SK-N-SH (cell line): ENCODE measurements around the gene PRRT1B. TPM values are rescaled to one million over a fixed set of nuclear protein-coding genes. Genes with fewer than 3 reads are reported as not detected.

ENCODE experiments used
- CTCF ChIA-PET: fragments of 300-600, 350-600 bp; formaldehyde crosslinking; extraction: SDS; loops from one replicate; lab custom pipeline; 2021; lab: Yijun Ruan, JAX
- POLR2A ChIA-PET: fragments of 350-600 bp; sonication (Branson Sonifier 250); formaldehyde crosslinking; extraction: SDS; loops from one replicate; lab custom pipeline; 2020; ENCODE audit warnings: antibody characterized with exemption, inconsistent platforms; lab: Yijun Ruan, JAX
- DNase-seq: peaks from one replicate; pipeline ENCODE4 v3.0.0; 2012
- H2AFZ ChIP-seq: fragments of 200-600 bp; sonication (generic); 2 replicates; pipeline ENCODE4 v1.8.1; 2016; ENCODE audit warnings: antibody characterized with exemption, mild to moderate bottlenecking, low read depth
- H3F3A ChIP-seq: fragments of 200-600 bp; sonication (generic); replicated peaks from 2 replicates; pipeline ENCODE3; 2016; ENCODE audit warnings: antibody characterized with exemption, mild to moderate bottlenecking; ENCODE audit not compliant: insufficient read depth
- H3K27ac ChIP-seq, 2 experiments: fragments of 200-500 bp in 1 of 2; fragments of 200-600 bp in 1 of 2; sonication (Bioruptor generic) in 1 of 2; sonication (generic), shearing (Covaris generic) in 1 of 2; 2 replicates each; pipeline versions ENCODE4 v1.5.1 to v1.6.1; 2014 to 2016; ENCODE audit warnings: low read depth in 2 of 2, inconsistent platforms in 1 of 2, low read length in 1 of 2, mild to moderate bottlenecking in 1 of 2, mixed read lengths in 1 of 2
- H3K27me3 ChIP-seq: fragments of 200-600 bp; sonication (generic), shearing (Covaris generic); 2 replicates; pipeline ENCODE4 v1.6.1; 2016; ENCODE audit warnings: mixed run types; ENCODE audit not compliant: insufficient read depth
- H3K36me3 ChIP-seq, 2 experiments: fragments of 200-500 bp in 1 of 2; fragments of 200-600 bp in 1 of 2; sonication (Bioruptor generic) in 1 of 2; sonication (generic) in 1 of 2; replicated peaks in 1 of 2; 2 replicates each; pipeline versions ENCODE3 to v1.5.1; 2014 to 2016; ENCODE audit warnings: low read length in 1 of 2, mild to moderate bottlenecking in 1 of 2; ENCODE audit not compliant: insufficient read depth in 2 of 2, control insufficient read depth in 1 of 2
- H3K4me1 ChIP-seq, 2 experiments: fragments of 200-500 bp in 1 of 2; fragments of 200-600 bp in 1 of 2; sonication (Bioruptor generic) in 1 of 2; sonication (generic), shearing (Covaris generic) in 1 of 2; 2 replicates each; pipeline versions ENCODE4 v1.5.1 to v1.6.1; 2014 to 2016; ENCODE audit warnings: low read depth in 1 of 2, low read length in 1 of 2, mixed run types in 1 of 2; ENCODE audit not compliant: insufficient read depth in 2 of 2, control insufficient read depth in 1 of 2
- H3K4me2 ChIP-seq: fragments of 200-600 bp; sonication (generic), shearing (Covaris generic); 2 replicates; pipeline ENCODE4 v1.6.1; 2017; ENCODE audit warnings: mixed run types
- H3K4me3 ChIP-seq, 2 experiments: fragments of 200-500 bp in 1 of 2; fragments of 200-600 bp in 1 of 2; sonication (Bioruptor generic) in 1 of 2; sonication (generic), shearing (Covaris generic) in 1 of 2; 2 replicates each; pipeline versions ENCODE4 v1.5.1 to v1.8.1; 2014 to 2016; ENCODE audit warnings: low read depth in 2 of 2, inconsistent platforms in 1 of 2, low read length in 1 of 2, mild to moderate bottlenecking in 1 of 2, mixed read lengths in 1 of 2, moderate library complexity in 1 of 2
- H3K79me2 ChIP-seq: fragments of 200-600 bp; sonication (generic); 2 replicates; pipeline ENCODE4 v1.8.1; 2017; ENCODE audit warnings: mild to moderate bottlenecking; ENCODE audit not compliant: insufficient read depth
- H3K9ac ChIP-seq: fragments of 200-600 bp; sonication (generic); 2 replicates; pipeline ENCODE4 v1.6.1; 2017; ENCODE audit warnings: mixed run types
- H3K9me2 ChIP-seq: fragments of 200-600 bp; sonication (generic); 2 replicates; pipeline ENCODE4 v1.6.1; 2017; ENCODE audit warnings: mixed run types
- H3K9me3 ChIP-seq: fragments of 200-600 bp; sonication (generic); 2 replicates; pipeline ENCODE4 v1.6.1; 2017; ENCODE audit warnings: mixed run types, mild to moderate bottlenecking, moderate library complexity
- H4K20me1 ChIP-seq: fragments of 200-600 bp; sonication (generic); 2 replicates; pipeline ENCODE4 v1.6.1; 2017; ENCODE audit warnings: mild to moderate bottlenecking, mixed run types; ENCODE audit not compliant: insufficient read depth
- ELF1 ChIP-seq: IDR thresholded peaks from 2 replicates; pipeline ENCODE4 v1.4.0; 2012
- EP300 ChIP-seq, 2 experiments: IDR thresholded peaks; 2 replicates each; pipeline versions ENCODE4 v1.4.0 to v1.6.1; 2012; ENCODE audit warnings: borderline replicate concordance in 1 of 2, low read depth in 1 of 2, low read length in 1 of 2
- FOSL2 ChIP-seq: IDR thresholded peaks from 2 replicates; pipeline ENCODE4 v1.4.0; 2012; ENCODE audit warnings: low read depth, mild to moderate bottlenecking, moderate library complexity, borderline replicate concordance
- FOXJ3 ChIP-seq: sonication (generic); formaldehyde crosslinking; IDR thresholded peaks from 2 replicates; pipeline ENCODE4 v1.5.1; 2020; ENCODE audit warnings: mild to moderate bottlenecking, missing genetic modification reagents
- FOXM1 ChIP-seq: IDR thresholded peaks from 2 replicates; pipeline ENCODE4 v1.4.0; 2012; ENCODE audit warnings: low read depth, mild to moderate bottlenecking
- GABPA ChIP-seq: IDR thresholded peaks from 2 replicates; pipeline ENCODE4 v1.4.0; 2012; ENCODE audit warnings: low read depth, mild to moderate bottlenecking
- GATA2 ChIP-seq: sonication (generic); formaldehyde crosslinking; IDR thresholded peaks from 2 replicates; pipeline ENCODE4 v1.5.0; 2020; ENCODE audit warnings: mild to moderate bottlenecking, missing genetic modification reagents
- IRF3 ChIP-seq: fragments of 150-350 bp; IDR thresholded peaks from 2 replicates; pipeline ENCODE4 v1.6.1; 2016; ENCODE audit warnings: mild to moderate bottlenecking, low read depth, low read length
- JUND ChIP-seq: IDR thresholded peaks from 2 replicates; pipeline ENCODE4 v1.4.0; 2012
- MEF2A ChIP-seq: IDR thresholded peaks from 2 replicates; pipeline ENCODE4 v1.4.0; 2012; ENCODE audit warnings: low read depth, borderline replicate concordance
- POLR2AphosphoS5 ChIP-seq: IDR thresholded peaks from 2 replicates; pipeline ENCODE4 v1.6.1; 2012; ENCODE audit warnings: low read depth, low read length
- RAD21 ChIP-seq: IDR thresholded peaks from 2 replicates; pipeline ENCODE4 v1.6.1; 2012; ENCODE audit warnings: mild to moderate bottlenecking, low read length
- REST ChIP-seq: IDR thresholded peaks from 2 replicates; pipeline ENCODE4 v1.6.1; 2012; ENCODE audit warnings: mild to moderate bottlenecking, low read depth, low read length, moderate library complexity
- USF2 ChIP-seq: fragments of 150-350 bp; IDR thresholded peaks from 2 replicates; pipeline ENCODE4 v1.6.1; 2017; ENCODE audit warnings: antibody characterized with exemption, low read length, low read depth, borderline replicate concordance
- WGBS: methylation state at CpG from one replicate; pipeline ENCODE4 v1.1.6; 2017; ENCODE audit warnings: low lambda C conversion rate; 5-methylcytosine and 5-hydroxymethylcytosine counted together
- polyA plus RNA-seq, 3 experiments: library from polyadenylated mRNA; depleted of rRNA; stranded (reverse); fragments of >200 nt; gene quantifications; 2 replicates each; pipeline ENCODE4 v1.2.3, GENCODE V29; 2012
- TF ChIP-seq, protein P1 (sequence below): fragments of 200-600 bp; sonication (generic); IDR thresholded peaks from 2 replicates; pipeline ENCODE4 v1.6.1; 2017; ENCODE audit warnings: antibody characterized with exemption, mild to moderate bottlenecking, moderate library complexity
- TF ChIP-seq, protein P2 (sequence below): IDR thresholded peaks from 2 replicates; pipeline ENCODE4 v1.4.0; 2012; ENCODE audit warnings: low read depth
- TF ChIP-seq, protein P3 (sequence below): IDR thresholded peaks from 2 replicates; pipeline ENCODE4 v1.4.0; 2012; ENCODE audit warnings: low read depth, borderline replicate concordance

Gene PRRT1B
- polyA plus RNA-seq, 1 of the 3 experiments (the other 2 are of a cell fraction): not detected

GRCh38 chr9:131534721-131535237, 10.5 kb upstream of the PRRT1B start:
- Histone ChIP-seq H3K4me3 (no peak overlapping the region), H3K9ac (no peak overlapping the region), H3K9me2 (no peaks in the 10 kb centered on the region), H2AFZ (no peak overlapping the region), H4K20me1 (no peaks in the 10 kb centered on the region), H3K9me3 (no peaks in the 10 kb centered on the region), H3K27me3 (no peaks in the 10 kb centered on the region), H3K79me2 (peaks cover 13% of the 10 kb centered on the region; the same call in 1 of the 2 replicates), H3F3A (no peaks in the 10 kb centered on the region), H3K27ac (no peak overlapping the region), H3K36me3 (no peaks in the 10 kb centered on the region), H3K4me1 (peaks cover 0 to 10% of the 10 kb centered on the region in 2 experiments; a peak in 1 of 4 replicates), H3K4me2 (no peak overlapping the region)
- no peak for DNase-seq
- no peak for TF ChIP-seq IRF3
- TF ChIP-seq, protein P1, sequence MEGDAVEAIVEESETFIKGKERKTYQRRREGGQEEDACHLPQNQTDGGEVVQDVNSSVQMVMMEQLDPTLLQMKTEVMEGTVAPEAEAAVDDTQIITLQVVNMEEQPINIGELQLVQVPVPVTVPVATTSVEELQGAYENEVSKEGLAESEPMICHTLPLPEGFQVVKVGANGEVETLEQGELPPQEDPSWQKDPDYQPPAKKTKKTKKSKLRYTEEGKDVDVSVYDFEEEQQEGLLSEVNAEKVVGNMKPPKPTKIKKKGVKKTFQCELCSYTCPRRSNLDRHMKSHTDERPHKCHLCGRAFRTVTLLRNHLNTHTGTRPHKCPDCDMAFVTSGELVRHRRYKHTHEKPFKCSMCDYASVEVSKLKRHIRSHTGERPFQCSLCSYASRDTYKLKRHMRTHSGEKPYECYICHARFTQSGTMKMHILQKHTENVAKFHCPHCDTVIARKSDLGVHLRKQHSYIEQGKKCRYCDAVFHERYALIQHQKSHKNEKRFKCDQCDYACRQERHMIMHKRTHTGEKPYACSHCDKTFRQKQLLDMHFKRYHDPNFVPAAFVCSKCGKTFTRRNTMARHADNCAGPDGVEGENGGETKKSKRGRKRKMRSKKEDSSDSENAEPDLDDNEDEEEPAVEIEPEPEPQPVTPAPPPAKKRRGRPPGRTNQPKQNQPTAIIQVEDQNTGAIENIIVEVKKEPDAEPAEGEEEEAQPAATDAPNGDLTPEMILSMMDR: no peak
- no peak for TF ChIP-seq RAD21
- no peak for TF ChIP-seq REST
- TF ChIP-seq JUND: no peak
- TF ChIP-seq, protein P2, sequence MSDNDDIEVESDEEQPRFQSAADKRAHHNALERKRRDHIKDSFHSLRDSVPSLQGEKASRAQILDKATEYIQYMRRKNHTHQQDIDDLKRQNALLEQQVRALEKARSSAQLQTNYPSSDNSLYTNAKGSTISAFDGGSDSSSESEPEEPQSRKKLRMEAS: no peak
- no peak for TF ChIP-seq FOXJ3 (CRISPR knock-in tag)
- TF ChIP-seq USF2: no peak
- TF ChIP-seq POLR2AphosphoS5: no peak
- no peak for TF ChIP-seq EP300 (IDR thresholded peaks at IDR 0.05; ENCODE audit: borderline replicate concordance in 1 of 2, low read depth in 1 of 2, low read length in 1 of 2)
- no peak for TF ChIP-seq FOXM1
- no peak for TF ChIP-seq GABPA
- TF ChIP-seq, protein P3, sequence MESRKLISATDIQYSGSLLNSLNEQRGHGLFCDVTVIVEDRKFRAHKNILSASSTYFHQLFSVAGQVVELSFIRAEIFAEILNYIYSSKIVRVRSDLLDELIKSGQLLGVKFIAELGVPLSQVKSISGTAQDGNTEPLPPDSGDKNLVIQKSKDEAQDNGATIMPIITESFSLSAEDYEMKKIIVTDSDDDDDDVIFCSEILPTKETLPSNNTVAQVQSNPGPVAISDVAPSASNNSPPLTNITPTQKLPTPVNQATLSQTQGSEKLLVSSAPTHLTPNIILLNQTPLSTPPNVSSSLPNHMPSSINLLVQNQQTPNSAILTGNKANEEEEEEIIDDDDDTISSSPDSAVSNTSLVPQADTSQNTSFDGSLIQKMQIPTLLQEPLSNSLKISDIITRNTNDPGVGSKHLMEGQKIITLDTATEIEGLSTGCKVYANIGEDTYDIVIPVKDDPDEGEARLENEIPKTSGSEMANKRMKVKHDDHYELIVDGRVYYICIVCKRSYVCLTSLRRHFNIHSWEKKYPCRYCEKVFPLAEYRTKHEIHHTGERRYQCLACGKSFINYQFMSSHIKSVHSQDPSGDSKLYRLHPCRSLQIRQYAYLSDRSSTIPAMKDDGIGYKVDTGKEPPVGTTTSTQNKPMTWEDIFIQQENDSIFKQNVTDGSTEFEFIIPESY: no peak
- TF ChIP-seq GATA2: no peak
- TF ChIP-seq FOSL2: no peak
- TF ChIP-seq MEF2A: no peak
- TF ChIP-seq ELF1: no peak
- CTCF ChIA-PET: no interaction called here
- POLR2A ChIA-PET: no interaction called here
- 75% methylated on average over 8 of the region's 8 CpGs for WGBS
